GM12878 (cell line): ENCODE measurements around the gene CNNM4. TPM values are rescaled to one million over a fixed set of nuclear protein-coding genes. Genes with fewer than 3 reads are reported as not detected.

Experiments used
- ATAC-seq: fragments of 200-7000 bp; cut with Tn5 transposase; 3 replicates; pipeline ENCODE4 v1.9.1; 2020; ENCODE audit warnings: mild to moderate bottlenecking, moderate library complexity
- BruUV-seq: library from RNA; stranded (reverse); fragments of 400-500 nt; replicated peaks from 2 replicates; lab custom pipeline; 2021; lab: Mats Ljungman, UMichigan
- CTCF ChIA-PET: fragments of 300-600 bp; sonication (Branson Sonifier 250); formaldehyde crosslinking; extraction: SDS; loops from one replicate; lab custom pipeline; 2021; ENCODE audit warnings: inconsistent platforms; lab: Yijun Ruan, JAX
- POLR2A ChIA-PET: fragments of 350-600 bp; formaldehyde crosslinking; extraction: SDS; loops from one replicate; lab custom pipeline; 2021; ENCODE audit warnings: inconsistent platforms; lab: Charles Lee
- RAD21 ChIA-PET: fragments of 300-600 bp; sonication (Branson Sonifier 250); formaldehyde crosslinking; loops from one replicate; lab custom pipeline; 2023; ENCODE audit warnings: antibody characterized with exemption; ENCODE audit not compliant: unreplicated experiment; lab: Charles Lee
- SMC1A ChIA-PET: fragments of 300-600 bp; sonication (Branson Sonifier 250); formaldehyde crosslinking; loops from one replicate; lab custom pipeline; 2023; ENCODE audit not compliant: unreplicated experiment, uncharacterized antibody; lab: Charles Lee
- DNase-seq: peaks from one replicate; pipeline ENCODE4 v3.0.0-alpha.2; 2011; ENCODE audit warnings: low read depth, low spot score
- FAIRE-seq: peaks from 3 replicates; lab custom pipeline; 2011; peaks lifted over from hg19 to GRCh38; lab: Jason Lieb, UNC
- H2AFZ ChIP-seq: 2 replicates; pipeline ENCODE4 v1.6.0; 2011; ENCODE audit warnings: low read depth, low read length, control low read depth; ENCODE audit not compliant: control insufficient read depth
- H3K27ac ChIP-seq: 2 replicates; pipeline ENCODE4 v1.5.1; 2011; ENCODE audit warnings: control low read depth; ENCODE audit not compliant: control insufficient read depth, insufficient read depth
- H3K27me3 ChIP-seq, 2 experiments: replicated peaks in 1 of 2; 2 replicates each; pipeline versions ENCODE4 v1.6.0 to v1.6.1; 2011; ENCODE audit warnings: low read length in 1 of 2; ENCODE audit not compliant: control insufficient read depth in 2 of 2, insufficient read depth in 2 of 2
- H3K36me3 ChIP-seq, 2 experiments: 2 replicates each; pipeline ENCODE4 v1.5.1; 2011; ENCODE audit warnings: low read length in 1 of 2; ENCODE audit not compliant: control insufficient read depth in 2 of 2, insufficient read depth in 2 of 2
- H3K4me1 ChIP-seq: 2 replicates; pipeline ENCODE4 v1.6.1; 2011; ENCODE audit warnings: mild to moderate bottlenecking, low read length, moderate library complexity, mixed read lengths; ENCODE audit not compliant: control insufficient read depth, insufficient read depth
- H3K4me2 ChIP-seq: 2 replicates; pipeline ENCODE4 v1.6.0; 2011; ENCODE audit warnings: control low read depth; ENCODE audit not compliant: control insufficient read depth, insufficient read depth
- H3K4me3 ChIP-seq: fragments of 200-600 bp; sonication (generic); 2 replicates; pipeline ENCODE4 v1.5.1; 2016
- H3K79me2 ChIP-seq: 2 replicates; pipeline ENCODE4 v1.6.0; 2011; ENCODE audit warnings: low read length; ENCODE audit not compliant: control insufficient read depth, insufficient read depth
- H3K9ac ChIP-seq: 2 replicates; pipeline ENCODE4 v1.8.0; 2011; ENCODE audit warnings: low read length, control low read depth, mixed read lengths; ENCODE audit not compliant: control insufficient read depth, insufficient read depth
- H3K9me3 ChIP-seq: replicated peaks from 3 replicates; pipeline ENCODE4 v1.5.1; 2011; ENCODE audit warnings: mild to moderate bottlenecking, low read length; ENCODE audit not compliant: control insufficient read depth, insufficient read depth
- H4K20me1 ChIP-seq: 2 replicates; pipeline ENCODE4 v1.6.0; 2011; ENCODE audit not compliant: control insufficient read depth, insufficient read depth
- ASH2L ChIP-seq: fragments of 300-600, 200-600 bp; sonication (generic); IDR thresholded peaks from 2 replicates; pipeline ENCODE4 v1.6.1; 2017; ENCODE audit warnings: low read depth, mild to moderate bottlenecking, borderline replicate concordance
- CHD2 ChIP-seq: IDR thresholded peaks from 2 replicates; pipeline ENCODE4 v1.6.1; 2011; ENCODE audit warnings: low read depth, low read length, improper control_type of control experiment, borderline replicate concordance
- IRF4 ChIP-seq: IDR thresholded peaks from 2 replicates; pipeline ENCODE4 v1.6.1; 2011; ENCODE audit warnings: low read depth, low read length
- SMAD1 ChIP-seq: fragments of 450-650 bp; IDR thresholded peaks from 2 replicates; pipeline ENCODE4 v1.6.1; 2018; ENCODE audit warnings: mild to moderate bottlenecking, low read depth; ENCODE audit not compliant: partially characterized antibody
- WGBS: methylation state at CpG from one replicate; pipeline ENCODE4 v1.1.6; 2016; ENCODE audit warnings: low lambda C conversion rate; ENCODE audit not compliant: insufficient replicate concordance, insufficient coverage; ENCODE audit errors: missing lambda C conversion rate; 5-methylcytosine and 5-hydroxymethylcytosine counted together
- in situ Hi-C: fragments of 300-500 bp; cut with MboI; formaldehyde crosslinking; loops from 9 replicates; pipeline ENCODE4 v1.14.3; 2018; ENCODE audit warnings: mixed read lengths
- intact Hi-C: fragments of 100-400 bp; cut with micrococcal nuclease; formaldehyde crosslinking; loops from one replicate; pipeline ENCODE4 v1.14.2; 2022; ENCODE audit not compliant: unreplicated experiment
- polyA plus RNA-seq, 11 experiments: library from polyadenylated mRNA; depleted of rRNA in 4 of 11; unstranded in 6 of 11; stranded (reverse) in 5 of 11; fragments of >200 nt; fragmentation: Nextera tagmentation in 4 of 11; fragmentation: Illumina TruSeq in 1 of 11; extraction: Ambion mirVana in 4 of 11; extraction: Trizol in 1 of 11; gene quantifications; 1 replicate in 1 of 11; 2 replicates in 10 of 11; pipeline versions ENCODE4 v1.2.1 to v1.2.3, GENCODE V29; 2011 to 2016; ENCODE audit warnings: inconsistent platforms in 2 of 11, missing spikeins in 2 of 11, low read depth in 1 of 11
- total RNA-seq, 4 experiments: library from RNA; depleted of rRNA in 3 of 4; stranded (reverse); fragments of >200 nt in 3 of 4; fragmentation: Illumina TruSeq in 1 of 4; extraction: Trizol in 1 of 4; gene quantifications; 2 replicates each; pipeline versions ENCODE4 v1.2.1 to v1.2.3, GENCODE V29; 2013 to 2021

The CNNM4 gene
- total and polyA plus RNA-seq, 10 of the 15 experiments (the other 5 are each of a cell fraction or from before 2014, with no cell fraction given) = 2.4 to 13.8 (median 8.1) TPM

- no peak for TF ChIP-seq ASH2L
- no peak for TF ChIP-seq IRF4
These were observed 92.0 kb downstream of the CNNM4 start (continued) for GRCh38 chr2:96852667-96853066.

- POLR2A ChIA-PET = no interaction called here
- peaks cover 18% of the 10 kb centered on the region for H3K79me2 ChIP-seq
- H3K4me1 ChIP-seq = peaks cover 3% of the 10 kb centered on the region; the same call in 1 of the 2 replicates
- no peak overlapping the region for H3K4me3 ChIP-seq
- in situ Hi-C loops = loop anchor here (10.0 kb wide), 1 partner anchor 261 kb away; the partner anchor contains the start of gene ANKRD36
- FAIRE-seq (no peak), ATAC-seq (no peak), DNase-seq (no peak)
- RAD21 ChIA-PET = no interaction called here
- no peaks in the 10 kb centered on the region for H3K27me3 ChIP-seq
- H4K20me1 ChIP-seq = no peaks in the 10 kb centered on the region
- no peak overlapping the region for H2AFZ ChIP-seq
- no TSS peak for BruUV-seq
- CTCF ChIA-PET = interaction anchor here (10.4 kb wide), 1 partner anchor 99 kb away, joined by 238 read pairs; no protein-coding TSS in a partner anchor
- intact Hi-C loops = no loop called here
- H3K27ac ChIP-seq = no peak overlapping the region
- no peak overlapping the region for H3K4me2 ChIP-seq
- H3K9me3 ChIP-seq = no peaks in the 10 kb centered on the region
- peaks cover 3 to 7% of the 10 kb centered on the region in 2 experiments; a peak in 3 of 4 replicates for H3K36me3 ChIP-seq
- SMC1A ChIA-PET = no interaction called here
- WGBS = 96% methylated on average over 13 of the region's 15 CpGs
- H3K9ac ChIP-seq = no peak overlapping the region
- TF ChIP-seq CHD2 = no peak
- no peak for TF ChIP-seq SMAD1
These were observed 92.6 kb downstream of the CNNM4 start for GRCh38 chr2:96853321-96853720.
